K562 (cell line): ENCODE measurements around the gene ABI2.

Experiments
- BRCA1 ChIP-seq, 2 experiments: fragments of 450-650 bp in 1 of 2; sonication (generic) in 1 of 2; formaldehyde crosslinking in 1 of 2; IDR thresholded peaks; 2 replicates each; pipeline versions ENCODE4 v1.5.0 to v1.6.1; 2017 to 2020; ENCODE audit warnings: mild to moderate bottlenecking in 1 of 2, missing genetic modification reagents in 1 of 2
- MAZ ChIP-seq, 2 experiments: fragments of 450-650 bp in 1 of 2; sonication (generic) in 1 of 2; formaldehyde crosslinking; IDR thresholded peaks in 1 of 2; conservative IDR thresholded peaks in 1 of 2; 2 replicates each; pipeline versions ENCODE4 v1.4.0 to v1.5.0; 2020; ENCODE audit warnings: mild to moderate bottlenecking in 1 of 2, missing genetic modification reagents in 1 of 2
- NBN ChIP-seq: fragments of 450-650 bp; IDR thresholded peaks from 2 replicates; pipeline ENCODE4 v1.6.1; 2016; ENCODE audit warnings: low read depth, mild to moderate bottlenecking
- POLR2B ChIP-seq: fragments of 450-650 bp; IDR thresholded peaks from 2 replicates; pipeline ENCODE4 v1.6.1; 2018; ENCODE audit warnings: low read depth; ENCODE audit not compliant: partially characterized antibody
- RAD21 ChIP-seq, 2 experiments: fragments of 250-450 bp in 1 of 2; fragments of 450-650 bp in 1 of 2; sonication (Bioruptor Pico) in 1 of 2; formaldehyde crosslinking in 1 of 2; IDR thresholded peaks in 1 of 2; conservative IDR thresholded peaks in 1 of 2; 2 replicates each; pipeline versions ENCODE4 v1.4.0 to v1.8.0; 2020 to 2022; ENCODE audit warnings: mild to moderate bottlenecking in 2 of 2, moderate library complexity in 1 of 2
- ZNF24 ChIP-seq: fragments of 450-650 bp; IDR thresholded peaks from 2 replicates; pipeline ENCODE4 v1.6.1; 2016
- TF ChIP-seq, protein P1 (sequence below), 2 experiments: fragments of 450-650 bp; formaldehyde crosslinking in 1 of 2; IDR thresholded peaks; 2 replicates each; pipeline versions ENCODE4 v1.4.0 to v1.6.1; 2014 to 2020; ENCODE audit warnings: mild to moderate bottlenecking in 2 of 2, borderline replicate concordance in 1 of 2, low read depth in 1 of 2

DNA sequence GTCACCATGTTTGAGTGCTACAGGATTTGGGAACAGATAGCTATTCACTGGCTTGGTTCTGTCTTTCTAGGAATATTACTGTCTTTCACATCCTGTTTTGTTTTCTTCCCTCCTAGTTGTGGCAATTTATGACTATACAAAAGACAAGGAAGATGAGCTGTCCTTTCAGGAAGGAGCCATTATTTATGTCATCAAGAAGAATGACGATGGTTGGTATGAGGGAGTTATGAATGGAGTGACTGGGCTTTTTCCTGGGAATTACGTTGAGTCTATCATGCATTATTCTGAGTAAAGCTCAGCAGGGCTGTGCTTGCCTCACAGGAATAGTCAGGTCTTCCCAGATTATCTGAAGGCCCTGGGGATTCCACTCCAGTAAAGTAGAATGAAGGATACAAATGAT is 98.9 kb downstream of the ABI2 start:
- TF ChIP-seq RAD21 (CRISPR knock-in tag; conservative IDR thresholded peaks at IDR 0.05 in 1 of 2, IDR thresholded peaks at IDR 0.05 in 1 of 2) (no peak), BRCA1 (IDR thresholded peaks at IDR 0.05) (no peak), BRCA1 (CRISPR knock-in tag; IDR thresholded peaks at IDR 0.05) (no peak), POLR2B (no peak), NBN (no peak), ZNF24 (no peak), MAZ (CRISPR knock-in tag; conservative IDR thresholded peaks at IDR 0.05 in 1 of 2, IDR thresholded peaks at IDR 0.05 in 1 of 2) (no peak)
- TF ChIP-seq, protein P1, sequence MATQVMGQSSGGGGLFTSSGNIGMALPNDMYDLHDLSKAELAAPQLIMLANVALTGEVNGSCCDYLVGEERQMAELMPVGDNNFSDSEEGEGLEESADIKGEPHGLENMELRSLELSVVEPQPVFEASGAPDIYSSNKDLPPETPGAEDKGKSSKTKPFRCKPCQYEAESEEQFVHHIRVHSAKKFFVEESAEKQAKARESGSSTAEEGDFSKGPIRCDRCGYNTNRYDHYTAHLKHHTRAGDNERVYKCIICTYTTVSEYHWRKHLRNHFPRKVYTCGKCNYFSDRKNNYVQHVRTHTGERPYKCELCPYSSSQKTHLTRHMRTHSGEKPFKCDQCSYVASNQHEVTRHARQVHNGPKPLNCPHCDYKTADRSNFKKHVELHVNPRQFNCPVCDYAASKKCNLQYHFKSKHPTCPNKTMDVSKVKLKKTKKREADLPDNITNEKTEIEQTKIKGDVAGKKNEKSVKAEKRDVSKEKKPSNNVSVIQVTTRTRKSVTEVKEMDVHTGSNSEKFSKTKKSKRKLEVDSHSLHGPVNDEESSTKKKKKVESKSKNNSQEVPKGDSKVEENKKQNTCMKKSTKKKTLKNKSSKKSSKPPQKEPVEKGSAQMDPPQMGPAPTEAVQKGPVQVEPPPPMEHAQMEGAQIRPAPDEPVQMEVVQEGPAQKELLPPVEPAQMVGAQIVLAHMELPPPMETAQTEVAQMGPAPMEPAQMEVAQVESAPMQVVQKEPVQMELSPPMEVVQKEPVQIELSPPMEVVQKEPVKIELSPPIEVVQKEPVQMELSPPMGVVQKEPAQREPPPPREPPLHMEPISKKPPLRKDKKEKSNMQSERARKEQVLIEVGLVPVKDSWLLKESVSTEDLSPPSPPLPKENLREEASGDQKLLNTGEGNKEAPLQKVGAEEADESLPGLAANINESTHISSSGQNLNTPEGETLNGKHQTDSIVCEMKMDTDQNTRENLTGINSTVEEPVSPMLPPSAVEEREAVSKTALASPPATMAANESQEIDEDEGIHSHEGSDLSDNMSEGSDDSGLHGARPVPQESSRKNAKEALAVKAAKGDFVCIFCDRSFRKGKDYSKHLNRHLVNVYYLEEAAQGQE (IDR thresholded peaks at IDR 0.05; ENCODE audit: borderline replicate concordance) = no peak
- TF ChIP-seq, protein P1 (CRISPR knock-in tag; IDR thresholded peaks at IDR 0.05; ENCODE audit: low read depth) = no peak
